Parathyroid adenoma (tissue), 2 donors: Measurements from ENCODE around the gene ARHGEF35.
"Not testable (repeated sequence)": the region's sequence is repeated elsewhere in the genome, so short reads cannot be mapped to it uniquely, and the experiment has no call there.

ENCODE experiments used
- H2AFZ ChIP-seq: fragments of 300-600 bp; sonication (generic); one replicate; pipeline ENCODE4 v1.7.0; 2017; ENCODE audit warnings: antibody characterized with exemption, mild to moderate bottlenecking
- H3K27ac ChIP-seq: fragments of 300-600 bp; sonication (generic); one replicate; pipeline ENCODE4 v1.7.0; 2017
- H3K27me3 ChIP-seq: fragments of 300-600 bp; sonication (generic); one replicate; pipeline ENCODE4 v1.7.0; 2017; ENCODE audit warnings: low read length; ENCODE audit not compliant: control insufficient read depth, insufficient read depth
- H3K36me3 ChIP-seq: fragments of 300-600 bp; sonication (generic); one replicate; pipeline ENCODE4 v1.7.0; 2017; ENCODE audit warnings: low read length; ENCODE audit not compliant: control insufficient read depth, insufficient read depth
- H3K4me1 ChIP-seq: fragments of 300-600 bp; sonication (generic); one replicate; pipeline ENCODE4 v1.7.0; 2017; ENCODE audit warnings: control low read depth
- H3K4me2 ChIP-seq: fragments of 300-600 bp; sonication (generic); one replicate; pipeline ENCODE4 v1.7.0; 2017; ENCODE audit warnings: low read length
- H3K4me3 ChIP-seq: fragments of 300-600 bp; sonication (generic); one replicate; pipeline ENCODE4 v1.7.0; 2017; ENCODE audit warnings: low read depth, low read length
- H3K79me2 ChIP-seq: fragments of 300-600 bp; sonication (generic); one replicate; pipeline ENCODE4 v1.7.0; 2017; ENCODE audit warnings: control low read depth
- H3K9ac ChIP-seq: fragments of 300-600 bp; sonication (generic); one replicate; pipeline ENCODE4 v1.7.0; 2017; ENCODE audit warnings: mild to moderate bottlenecking
- H3K9me3 ChIP-seq: fragments of 300-600 bp; sonication (generic); one replicate; pipeline ENCODE4 v1.7.0; 2017; ENCODE audit warnings: low read length; ENCODE audit not compliant: control insufficient read depth
- CTCF ChIP-seq: fragments of 300-600 bp; sonication (generic); IDR thresholded peaks from one replicate; pipeline ENCODE4 v1.7.0; 2017; ENCODE audit warnings: antibody characterized with exemption, mild to moderate bottlenecking
- donor health status: primary hyperparathyroidism.

ARHGEF35 gene

GRCh38 chr7:144179165-144179479, 16.5 kb downstream of the ARHGEF35 start:
- not testable (repeated sequence) for H3K9me3 ChIP-seq

GRCh38 chr7:144178380-144179164, 17.1 kb downstream of the ARHGEF35 start:
- not testable (repeated sequence) for H3K36me3 ChIP-seq, H3K9ac ChIP-seq, H3K79me2 ChIP-seq, H3K27me3 ChIP-seq, H2AFZ ChIP-seq, H3K9me3 ChIP-seq, H3K4me3 ChIP-seq, H3K27ac ChIP-seq, H3K4me2 ChIP-seq, H3K4me1 ChIP-seq
- peak; percentile 51 for TF ChIP-seq CTCF

More at GRCh38 chr7:144179165-144179479, 16.5 kb downstream of the ARHGEF35 start:
- H3K4me3 ChIP-seq, H3K4me2 ChIP-seq, H3K79me2 ChIP-seq, H3K36me3 ChIP-seq, H3K4me1 ChIP-seq, H2AFZ ChIP-seq, H3K9ac ChIP-seq, H3K27me3 ChIP-seq, H3K27ac ChIP-seq: not testable (repeated sequence)

- H3K36me3 ChIP-seq = no peaks in the 10 kb centered on the region
- H3K27ac ChIP-seq = no peak overlapping the region
- no peaks in the 10 kb centered on the region for H3K79me2 ChIP-seq
- H3K27me3 ChIP-seq = no peaks in the 10 kb centered on the region
- H3K9ac ChIP-seq = no peak overlapping the region
- H3K4me2 ChIP-seq = no peak overlapping the region
- TF ChIP-seq CTCF = no peak
- no peak overlapping the region for H2AFZ ChIP-seq
- H3K4me3 ChIP-seq = no peak overlapping the region
- H3K4me1 ChIP-seq = no peaks in the 10 kb centered on the region
- no peaks in the 10 kb centered on the region for H3K9me3 ChIP-seq
These were observed 21.0 kb downstream of the ARHGEF35 start for GRCh38 chr7:144174613-144175012.

GRCh38 chr7:144171594-144172350, 23.9 kb downstream of the ARHGEF35 start:
- H3K27ac ChIP-seq, H3K4me2 ChIP-seq: not testable (repeated sequence)

GRCh38 chr7:144164784-144165183, 30.8 kb downstream of the ARHGEF35 start:
- Histone ChIP-seq H2AFZ (no peak overlapping the region), H3K27ac (no peak overlapping the region), H3K27me3 (no peaks in the 10 kb centered on the region), H3K36me3 (no peaks in the 10 kb centered on the region), H3K79me2 (no peaks in the 10 kb centered on the region), H3K9ac (no peak overlapping the region), H3K4me2 (no peak overlapping the region), H3K9me3 (no peaks in the 10 kb centered on the region), H3K4me3 (no peak overlapping the region), H3K4me1 (no peaks in the 10 kb centered on the region)
- TF ChIP-seq CTCF = no peak

More at GRCh38 chr7:144171594-144172350, 23.9 kb downstream of the ARHGEF35 start:
- H3K4me3 ChIP-seq, H3K9me3 ChIP-seq, H3K9ac ChIP-seq, H3K79me2 ChIP-seq, H2AFZ ChIP-seq, H3K4me1 ChIP-seq, H3K27me3 ChIP-seq, H3K36me3 ChIP-seq: not testable (repeated sequence)
